NCI-H748 treated with DMSO at 0.1 percent for 48 hours (cell line): Measurements from ENCODE around the gene TLE4.

ENCODE experiments used
- DNase-seq: peaks from one replicate; lab custom pipeline; 2025; lab: John Stamatoyannopoulos, UW

Gene TLE4

GRCh38 chr9:79665931-79666330 is 94.2 kb downstream of the TLE4 start:
- DNase-seq = no peak

- no peak for DNase-seq
Measured at GRCh38 chr9:79667120-79667519, 95.4 kb downstream of the TLE4 start.

DNA sequence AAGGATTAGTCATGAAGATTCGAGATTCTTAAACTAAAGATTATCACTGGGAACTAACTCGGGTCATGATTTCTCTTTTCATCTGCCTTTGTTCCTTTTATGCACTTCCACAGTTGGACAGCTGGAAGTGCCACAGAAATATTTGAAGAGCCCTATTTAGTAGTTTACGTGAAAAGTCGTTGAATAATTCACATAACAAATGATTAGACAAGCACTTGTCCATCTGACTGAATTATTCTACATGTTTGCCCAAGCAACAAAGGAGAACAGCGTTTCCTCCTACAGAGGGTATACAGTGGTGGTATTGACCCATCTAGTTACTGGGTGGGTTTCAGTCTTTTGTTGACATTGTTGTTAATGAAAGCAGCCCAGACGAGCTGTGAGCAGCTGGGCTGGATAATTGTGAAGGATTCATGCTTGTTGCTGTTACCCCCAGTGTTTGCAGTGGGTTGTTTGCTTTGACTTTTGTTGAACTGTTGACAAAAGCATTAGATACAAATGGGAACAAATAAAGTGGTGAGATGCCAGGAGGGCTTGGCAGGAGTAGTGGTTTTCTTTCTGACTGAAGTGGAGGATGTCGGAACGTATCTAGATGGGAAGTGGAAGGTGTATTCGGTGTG is 96.2 kb downstream of the TLE4 start:
- DNase-seq = peak; percentile 99

- no peak for DNase-seq
Measured at GRCh38 chr9:79668956-79669355, 97.2 kb downstream of the TLE4 start.

DNA sequence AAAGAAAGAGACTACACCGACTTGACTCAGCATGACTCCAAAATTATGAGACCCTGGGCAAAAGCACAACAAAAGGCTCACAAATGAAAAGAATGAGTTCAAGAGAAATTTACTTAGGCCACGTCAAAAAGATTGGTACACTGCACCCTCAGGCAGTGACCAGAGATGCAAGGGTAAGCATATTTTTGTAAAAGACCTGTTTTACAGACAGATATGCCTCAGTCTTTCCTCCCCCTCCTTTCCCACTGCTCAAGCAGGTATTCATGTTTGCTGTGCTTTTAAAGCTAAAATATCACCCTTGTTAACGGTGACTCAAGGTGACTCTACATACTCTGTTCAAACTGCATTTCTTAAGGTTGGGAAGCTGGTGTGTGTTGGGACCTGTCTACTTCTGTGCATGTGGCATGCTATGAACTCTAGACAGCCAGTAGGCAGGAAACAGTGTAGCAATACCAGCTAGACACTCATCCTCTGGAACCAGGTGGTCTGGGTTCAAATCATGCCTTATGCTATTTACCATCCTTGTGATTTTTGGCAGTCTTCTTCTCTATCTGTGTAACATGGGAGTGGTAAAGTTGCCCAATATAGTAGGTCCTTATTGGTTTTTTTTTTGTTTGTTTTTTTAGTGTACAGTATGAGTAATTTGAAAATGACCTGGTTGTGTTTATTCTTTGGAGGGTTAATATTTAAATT is 98.7 kb downstream of the TLE4 start:
- no peak for DNase-seq

- no peak for DNase-seq
Measured at GRCh38 chr9:79671558-79671957, 99.8 kb downstream of the TLE4 start.

GRCh38 chr9:79672236-79672635 is 100.5 kb downstream of the TLE4 start:
- no peak for DNase-seq

GRCh38 chr9:79672891-79673290 is 101.1 kb downstream of the TLE4 start:
- DNase-seq = no peak

DNA sequence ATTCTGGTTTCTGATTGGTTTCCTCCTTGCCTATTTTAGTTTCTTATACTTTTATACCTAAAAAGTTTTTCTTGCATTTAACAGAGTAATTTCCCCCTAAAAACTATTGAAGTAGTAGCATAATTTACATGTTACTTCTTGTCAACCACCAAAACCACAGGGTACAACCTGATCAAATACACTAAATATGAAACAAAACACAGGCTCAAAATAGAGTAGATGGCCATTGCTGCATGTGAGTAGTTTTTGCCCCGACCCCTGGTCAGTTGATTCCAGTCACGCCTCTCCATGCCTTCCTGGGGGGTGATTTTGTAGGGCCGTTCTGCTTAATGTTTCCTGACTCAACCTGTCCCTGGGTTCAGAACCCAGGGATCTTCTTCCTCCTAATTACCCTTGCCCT is 101.8 kb downstream of the TLE4 start:
- DNase-seq = no peak

GRCh38 chr9:79674052-79674777 is 102.5 kb downstream of the TLE4 start:
- no peak for DNase-seq

- DNase-seq = no peak
Measured at GRCh38 chr9:79681576-79681975, 109.8 kb downstream of the TLE4 start.

DNA sequence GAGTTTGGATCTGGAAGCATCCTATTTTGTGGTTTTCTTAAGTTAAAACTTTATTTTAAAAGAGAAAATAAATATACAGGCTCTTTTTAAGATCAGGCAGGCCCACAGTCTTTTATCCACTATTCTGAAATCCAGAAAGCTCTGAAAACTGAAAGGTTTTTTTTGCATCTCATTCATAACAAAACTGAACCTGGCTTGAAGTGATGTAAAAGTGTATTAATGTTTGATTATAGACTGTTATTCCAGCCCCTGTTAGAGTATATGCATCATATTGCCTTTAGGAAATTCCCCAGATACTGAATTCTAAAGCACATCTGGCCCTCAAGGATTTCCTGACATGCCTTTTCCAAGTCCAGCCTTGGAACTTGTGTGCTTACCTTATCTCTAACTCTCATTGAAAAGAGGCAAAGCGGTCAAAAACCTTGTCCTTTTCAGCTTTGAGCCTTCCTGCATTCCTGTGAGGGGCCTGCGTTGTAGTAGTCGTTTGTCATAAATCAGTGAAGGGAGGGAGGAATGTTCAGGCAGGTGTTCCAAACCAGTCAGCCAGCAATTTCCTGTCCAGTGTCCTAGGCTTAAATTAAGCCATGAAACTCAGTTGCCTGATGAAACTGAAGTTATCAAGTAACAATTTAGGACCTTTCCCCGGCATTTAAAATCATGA is 110.4 kb downstream of the TLE4 start:
- DNase-seq = no peak

DNA sequence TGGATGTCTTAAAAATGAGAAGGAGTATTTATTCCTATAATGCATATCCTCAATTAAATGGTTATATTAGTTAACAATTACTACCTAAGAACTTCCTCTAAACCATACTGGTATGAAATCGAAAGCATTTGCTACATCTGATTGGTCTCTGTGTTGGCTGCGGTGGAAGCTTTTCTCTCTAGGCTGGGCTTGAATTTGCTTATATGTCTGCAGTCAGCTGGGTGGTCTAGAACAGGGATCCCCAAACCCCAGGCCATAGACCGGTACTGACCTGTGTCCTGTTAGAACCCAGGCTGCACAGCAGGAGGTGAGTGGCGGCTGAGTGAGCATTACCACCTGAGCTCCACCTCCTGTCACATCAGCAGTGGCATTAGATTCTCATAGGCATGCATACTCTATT is 112.3 kb downstream of the TLE4 start:
- DNase-seq = no peak

DNA sequence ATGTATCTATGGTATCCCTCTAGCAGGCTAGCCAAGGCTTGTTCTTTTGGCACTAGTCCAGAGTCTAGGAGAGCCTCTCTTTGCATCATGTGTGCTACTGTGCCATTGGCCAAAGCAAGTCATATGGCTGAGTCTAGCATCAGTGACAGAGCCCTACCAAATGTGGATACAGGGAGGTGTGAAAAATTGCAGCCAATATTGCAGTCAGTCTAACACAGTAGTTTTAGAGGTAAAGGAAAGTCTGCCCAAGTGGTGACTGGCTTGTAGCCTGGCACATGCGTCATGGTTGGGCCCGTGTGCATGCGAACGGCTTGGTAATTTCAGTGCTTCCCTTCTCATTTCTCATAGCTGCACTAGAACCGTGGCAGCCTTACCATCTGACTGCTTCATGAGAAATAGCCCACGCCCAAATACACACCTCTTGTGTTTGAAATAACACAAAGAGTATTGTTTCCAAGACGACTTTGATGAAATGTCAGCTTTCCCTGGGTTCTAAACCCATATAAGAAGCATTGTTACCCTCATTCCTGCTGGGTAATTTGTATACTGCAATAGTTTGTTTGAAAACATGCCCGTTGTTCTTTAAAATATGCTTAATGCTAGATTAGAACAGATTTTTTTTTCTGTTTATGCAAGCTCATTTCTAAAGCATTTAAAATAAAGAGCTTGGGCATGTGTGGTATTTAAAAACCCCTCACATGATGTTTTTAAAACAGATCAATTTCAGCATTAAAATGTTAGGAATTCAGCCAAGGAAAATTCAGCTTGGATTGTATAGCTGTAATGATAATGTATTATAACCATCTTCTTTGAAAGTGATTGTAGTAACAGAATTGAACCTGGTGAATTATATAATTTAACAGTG is 113.2 kb downstream of the TLE4 start:
- no peak for DNase-seq

- DNase-seq = no peak
Measured at GRCh38 chr9:79685577-79685976, 113.8 kb downstream of the TLE4 start.

DNA sequence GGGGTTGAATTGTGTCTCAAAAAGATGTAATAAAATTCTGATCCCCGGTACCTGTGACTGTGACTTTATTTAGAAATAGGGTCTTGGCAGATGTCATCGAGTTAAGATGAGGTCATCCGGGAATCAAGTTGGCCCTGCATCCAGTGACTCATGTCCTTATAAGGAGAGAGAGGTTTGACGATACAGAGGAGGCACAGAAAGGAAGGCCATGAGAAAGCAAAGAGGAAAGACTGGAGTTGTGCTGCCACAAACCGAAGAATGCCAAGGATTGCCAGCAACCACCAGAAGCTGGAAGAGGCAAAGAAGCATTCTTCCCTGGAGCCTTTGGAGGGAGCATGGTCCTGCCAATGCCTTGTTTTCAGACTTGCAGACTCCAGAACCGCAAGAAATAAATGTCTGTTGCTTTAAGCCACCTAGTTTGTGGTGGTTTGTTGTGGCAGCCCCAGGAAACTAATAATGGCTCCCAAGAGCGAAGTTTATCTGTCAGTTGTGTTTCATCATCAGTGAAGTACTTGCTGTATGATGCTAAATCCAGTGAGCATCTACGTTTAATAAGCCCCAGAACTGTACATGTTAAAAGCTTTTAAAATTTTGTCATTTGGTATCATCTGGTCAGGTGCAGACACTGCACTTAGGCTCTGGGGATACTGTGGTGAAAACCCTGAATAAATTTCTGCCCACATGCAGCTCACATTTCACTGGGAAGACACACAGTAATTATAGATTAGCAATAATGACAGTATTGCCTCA is 114.8 kb downstream of the TLE4 start:
- DNase-seq = no peak

DNA sequence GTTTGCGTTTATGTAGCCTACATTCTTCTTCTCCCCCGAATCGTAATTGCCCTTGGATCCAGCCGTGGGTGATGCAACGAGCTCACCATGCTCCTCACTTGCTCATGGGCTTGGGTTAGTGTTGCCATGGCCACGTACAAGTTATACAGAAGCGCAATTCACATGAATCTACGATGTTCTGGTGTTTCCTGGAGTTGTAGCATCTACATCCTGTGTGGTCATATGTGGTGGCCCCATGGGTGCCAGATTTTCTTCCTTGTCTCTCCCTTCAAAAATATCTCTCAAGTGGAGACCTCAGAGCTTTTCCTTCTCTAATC is 115.3 kb downstream of the TLE4 start:
- no peak for DNase-seq

- no peak for DNase-seq
Measured at GRCh38 chr9:79688363-79688762, 116.6 kb downstream of the TLE4 start.

DNA sequence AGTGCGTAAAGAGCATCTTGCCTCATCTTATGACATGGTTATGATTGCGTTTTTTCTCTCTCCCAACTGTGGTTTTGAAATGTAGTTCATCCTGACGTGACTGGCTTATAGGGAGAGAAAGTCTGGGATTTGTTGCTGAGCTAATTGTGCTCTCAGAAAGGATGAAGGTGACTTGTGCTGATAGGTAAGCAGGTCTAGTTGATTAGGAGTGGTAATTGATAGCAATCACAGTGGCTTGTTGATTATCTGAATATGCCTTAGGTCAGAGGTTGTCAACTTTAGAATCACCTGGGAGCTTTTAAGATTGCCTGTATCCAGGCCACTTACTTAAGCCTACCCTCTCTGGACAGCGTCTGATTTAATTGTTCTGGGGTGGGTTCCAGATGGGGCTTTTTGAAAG is 117.8 kb downstream of the TLE4 start:
- no peak for DNase-seq

GRCh38 chr9:79691496-79691895 is 119.7 kb downstream of the TLE4 start:
- no peak for DNase-seq

DNA sequence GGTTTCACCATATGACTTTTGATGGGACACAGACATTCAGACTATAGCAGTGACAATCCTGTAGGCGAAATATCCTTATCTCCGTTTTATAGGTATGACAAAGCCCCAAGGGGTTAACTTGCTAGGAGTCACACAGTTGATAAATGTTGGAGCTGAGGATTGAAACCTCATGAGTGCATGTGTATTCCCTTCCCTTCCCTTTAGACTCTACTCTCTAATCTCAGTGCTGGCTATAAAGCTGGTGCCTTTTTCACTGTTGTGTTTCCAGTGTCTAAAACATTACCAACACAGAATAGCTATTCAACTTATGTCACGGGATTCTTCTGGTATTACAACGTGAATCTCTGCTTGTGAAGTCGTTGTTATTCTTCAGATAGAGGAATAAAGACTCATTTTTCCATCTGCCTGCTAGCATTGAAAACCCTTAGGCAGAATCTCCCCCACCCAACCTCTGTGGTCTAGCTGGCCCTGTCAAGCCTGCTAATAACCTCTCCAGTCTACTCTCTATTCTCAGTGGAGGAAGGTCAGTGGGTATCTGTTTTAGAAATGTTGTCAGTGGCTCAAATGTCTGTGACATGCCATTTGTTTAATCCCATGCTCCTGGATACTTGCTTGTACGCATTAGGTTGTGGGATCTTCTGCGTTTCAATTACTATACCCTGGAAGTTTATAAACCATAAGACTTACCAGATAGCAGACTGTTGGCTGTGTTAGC is 121.2 kb downstream of the TLE4 start:
- DNase-seq = no peak
